ENCODE results near the gene SERTAD3.
"Not testable (repeated sequence)": the region's sequence is repeated elsewhere in the genome, so short reads cannot be mapped to it uniquely, and the experiment has no call there.

SERTAD3 gene

GRCh38 chr19:40411125-40411842 is 32.9 kb downstream of the SERTAD3 start:
- no peak for DNase-seq (ENCODE audit: low read depth, low spot score)

GRCh38 chr19:40410030-40410389 is 34.1 kb downstream of the SERTAD3 start:
- DNase-seq (ENCODE audit: low read depth, low spot score): no peak

GRCh38 chr19:40408598-40408925 is 35.6 kb downstream of the SERTAD3 start:
- not testable (repeated sequence) for DNase-seq (ENCODE audit: low read depth, low spot score)

- DNase-seq (ENCODE audit: low read depth, low spot score): no peak
These were observed 36.2 kb downstream of the SERTAD3 start for GRCh38 chr19:40407714-40408597.

- peak; percentile 74 for DNase-seq (ENCODE audit: low read depth, low spot score)
These were observed 40.7 kb downstream of the SERTAD3 start for GRCh38 chr19:40403262-40403984.

GRCh38 chr19:40400559-40400958 is 43.6 kb downstream of the SERTAD3 start:
- no peak for DNase-seq (ENCODE audit: low read depth, low spot score)

- DNase-seq (ENCODE audit: low read depth, low spot score): no peak
These were observed 45.6 kb downstream of the SERTAD3 start for GRCh38 chr19:40398417-40399131.

- DNase-seq (ENCODE audit: low read depth, low spot score): no peak
These were observed 46.6 kb downstream of the SERTAD3 start for GRCh38 chr19:40397568-40397906.

- DNase-seq (ENCODE audit: low read depth, low spot score): no peak
These were observed 47.1 kb downstream of the SERTAD3 start for GRCh38 chr19:40396886-40397567.

- no peak for DNase-seq (ENCODE audit: low read depth, low spot score)
These were observed 48.2 kb downstream of the SERTAD3 start for GRCh38 chr19:40395956-40396355.

- DNase-seq (ENCODE audit: low read depth, low spot score): no peak
These were observed 49.3 kb downstream of the SERTAD3 start for GRCh38 chr19:40394816-40395210.

- no peak for DNase-seq (ENCODE audit: low read depth, low spot score)
These were observed 50.0 kb downstream of the SERTAD3 start for GRCh38 chr19:40393894-40394815.

- no peak for DNase-seq (ENCODE audit: low read depth, low spot score)
These were observed 51.1 kb downstream of the SERTAD3 start for GRCh38 chr19:40392894-40393517.

GRCh38 chr19:40392123-40392522 is 52.0 kb downstream of the SERTAD3 start:
- DNase-seq (ENCODE audit: low read depth, low spot score): no peak
